Measurements from ENCODE around the gene CDK14.
"Not testable (repeated sequence)": the region's sequence is repeated elsewhere in the genome, so short reads cannot be mapped to it uniquely, and the experiment has no call there.

Gene CDK14

DNA sequence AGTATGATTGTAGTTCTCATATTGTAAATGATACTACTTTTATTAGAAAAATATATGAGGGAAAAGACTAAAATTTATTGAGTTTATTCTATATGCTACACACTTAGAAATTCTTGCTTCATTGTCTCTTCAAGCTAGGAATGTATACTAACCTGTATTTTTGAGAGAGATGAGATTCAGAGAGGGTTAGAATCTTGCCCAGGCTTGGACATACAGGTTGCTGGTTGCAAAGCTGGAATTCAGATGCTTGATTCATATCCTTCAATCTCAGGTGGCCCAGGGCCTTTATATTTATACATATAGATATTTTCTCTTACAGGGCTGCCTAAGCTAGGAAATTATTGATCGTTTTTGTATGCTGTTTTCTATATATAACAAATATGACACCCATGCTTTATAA is 324.2 kb downstream of the CDK14 start:
- H3K4me3 ChIP-seq (replicated peaks; ENCODE audit: low read depth, low read length): no peak overlapping the region
- TF ChIP-seq, protein P1, sequence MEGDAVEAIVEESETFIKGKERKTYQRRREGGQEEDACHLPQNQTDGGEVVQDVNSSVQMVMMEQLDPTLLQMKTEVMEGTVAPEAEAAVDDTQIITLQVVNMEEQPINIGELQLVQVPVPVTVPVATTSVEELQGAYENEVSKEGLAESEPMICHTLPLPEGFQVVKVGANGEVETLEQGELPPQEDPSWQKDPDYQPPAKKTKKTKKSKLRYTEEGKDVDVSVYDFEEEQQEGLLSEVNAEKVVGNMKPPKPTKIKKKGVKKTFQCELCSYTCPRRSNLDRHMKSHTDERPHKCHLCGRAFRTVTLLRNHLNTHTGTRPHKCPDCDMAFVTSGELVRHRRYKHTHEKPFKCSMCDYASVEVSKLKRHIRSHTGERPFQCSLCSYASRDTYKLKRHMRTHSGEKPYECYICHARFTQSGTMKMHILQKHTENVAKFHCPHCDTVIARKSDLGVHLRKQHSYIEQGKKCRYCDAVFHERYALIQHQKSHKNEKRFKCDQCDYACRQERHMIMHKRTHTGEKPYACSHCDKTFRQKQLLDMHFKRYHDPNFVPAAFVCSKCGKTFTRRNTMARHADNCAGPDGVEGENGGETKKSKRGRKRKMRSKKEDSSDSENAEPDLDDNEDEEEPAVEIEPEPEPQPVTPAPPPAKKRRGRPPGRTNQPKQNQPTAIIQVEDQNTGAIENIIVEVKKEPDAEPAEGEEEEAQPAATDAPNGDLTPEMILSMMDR (IDR thresholded peaks at IDR 0.05; ENCODE audit: low read depth, low read length, missing control alignments): no peak
- DNase-seq (ENCODE audit: extremely low read depth, low read depth): no peak

DNA sequence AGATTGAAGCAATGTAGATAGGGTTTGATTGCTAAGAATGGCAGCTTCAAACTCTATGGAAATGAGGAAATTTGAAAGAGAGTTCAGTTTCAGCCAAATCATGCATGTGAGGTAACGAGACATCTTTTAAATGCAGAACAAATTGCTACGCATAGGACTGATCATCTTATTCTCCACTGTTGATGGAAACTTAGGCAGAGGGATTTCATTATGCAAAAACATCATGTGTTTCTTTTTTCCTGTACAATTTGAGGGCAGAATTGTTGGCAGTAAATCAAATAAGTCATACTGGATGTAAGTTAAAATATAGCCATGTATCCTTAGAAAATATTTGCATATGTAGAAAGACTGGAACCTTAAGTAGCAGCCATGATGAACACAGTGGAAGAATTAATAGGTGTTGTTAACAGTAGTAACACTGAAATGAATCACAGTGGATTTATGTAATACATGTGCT is 327.4 kb downstream of the CDK14 start:
- no peak for DNase-seq (ENCODE audit: extremely low read depth, low read depth)
- H3K4me3 ChIP-seq (replicated peaks; ENCODE audit: low read depth, low read length): no peak overlapping the region
- TF ChIP-seq, protein P1 (IDR thresholded peaks at IDR 0.05; ENCODE audit: low read depth, low read length, missing control alignments): no peak

DNA sequence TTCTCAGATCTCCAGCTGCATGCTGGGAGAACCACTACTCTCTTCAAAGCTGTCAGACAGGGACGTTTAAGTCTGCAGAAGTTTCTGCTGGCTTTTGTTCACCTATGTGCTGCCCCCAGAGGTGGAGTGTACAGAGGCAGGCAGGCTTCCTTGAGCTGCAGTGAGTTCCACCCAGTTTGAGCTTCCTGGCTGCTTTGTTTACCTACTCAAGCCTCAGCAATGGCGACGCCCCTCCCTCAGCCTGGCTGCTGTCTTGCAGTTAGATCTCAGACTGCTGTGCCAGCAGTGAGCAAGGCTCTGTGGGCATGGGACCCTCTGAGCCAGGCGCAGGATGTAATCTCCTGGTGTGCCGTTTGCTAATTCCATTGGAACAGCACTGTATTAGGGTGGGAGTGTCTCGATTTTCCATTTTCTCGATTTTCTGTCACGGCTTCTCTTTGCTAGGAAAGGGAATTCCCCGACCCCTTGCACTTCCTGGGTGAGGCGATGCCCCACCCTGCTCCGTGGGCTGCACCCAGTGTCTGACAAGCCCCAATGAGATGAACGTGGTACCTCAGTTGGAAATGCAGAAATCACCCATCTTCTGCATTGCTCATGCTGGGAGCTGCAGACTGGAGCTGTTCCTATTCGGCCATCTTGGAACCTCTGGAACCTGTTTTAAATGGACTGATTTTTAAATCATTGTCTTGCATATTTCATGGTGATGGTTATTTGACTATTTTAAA is 332.7 kb downstream of the CDK14 start:
- H3K4me3 ChIP-seq (replicated peaks; ENCODE audit: low read depth, low read length); DNase-seq (ENCODE audit: extremely low read depth, low read depth): not testable (repeated sequence)

DNA sequence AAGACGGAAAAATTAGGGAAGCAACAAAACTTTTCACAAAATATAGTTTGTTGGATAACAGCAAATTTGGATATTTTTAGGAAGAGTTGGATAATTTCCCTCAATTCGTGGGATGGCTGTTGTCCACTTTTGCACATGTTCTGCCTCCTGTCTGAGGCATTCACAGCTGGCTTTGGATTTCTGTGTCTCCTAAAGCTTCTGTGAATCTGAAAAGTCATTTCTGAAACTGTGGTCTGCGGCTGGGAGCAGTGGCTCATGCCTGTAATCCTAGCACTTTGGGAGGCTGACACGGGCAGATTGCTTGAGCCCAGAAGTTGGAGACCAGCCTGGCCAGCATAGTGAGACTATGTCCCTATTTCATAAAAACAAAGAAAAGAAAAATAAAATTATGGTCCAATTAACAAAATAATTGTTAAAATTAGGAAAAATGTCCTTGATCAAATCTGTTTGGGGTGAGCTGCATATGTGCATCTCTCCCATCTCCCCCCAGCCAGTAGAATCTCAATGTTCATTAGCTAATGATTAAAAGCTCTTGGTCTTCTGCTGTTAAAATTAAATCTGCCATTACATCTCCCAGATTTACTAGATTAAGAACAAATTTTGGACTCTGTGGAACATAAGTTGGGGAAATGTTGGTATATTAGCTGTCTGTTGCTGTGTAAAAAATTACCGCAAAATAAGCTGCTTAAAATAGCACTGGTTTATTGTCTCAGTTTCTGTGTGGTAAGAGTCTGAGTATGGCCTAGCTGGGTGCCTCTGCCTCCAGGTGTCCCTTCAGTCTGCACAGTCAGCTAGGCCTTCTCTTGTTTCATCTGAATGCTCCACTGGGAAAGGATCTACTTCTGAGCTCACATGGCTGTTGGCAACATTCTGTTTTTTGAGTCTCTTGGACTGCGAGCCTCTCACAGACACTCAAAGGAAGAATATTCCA is 336.1 kb downstream of the CDK14 start:
- no peak for DNase-seq (ENCODE audit: extremely low read depth, low read depth)
- no peak overlapping the region for H3K4me3 ChIP-seq (replicated peaks; ENCODE audit: low read depth, low read length)
- TF ChIP-seq, protein P1 (IDR thresholded peaks at IDR 0.05; ENCODE audit: low read depth, low read length, missing control alignments): no peak

DNA sequence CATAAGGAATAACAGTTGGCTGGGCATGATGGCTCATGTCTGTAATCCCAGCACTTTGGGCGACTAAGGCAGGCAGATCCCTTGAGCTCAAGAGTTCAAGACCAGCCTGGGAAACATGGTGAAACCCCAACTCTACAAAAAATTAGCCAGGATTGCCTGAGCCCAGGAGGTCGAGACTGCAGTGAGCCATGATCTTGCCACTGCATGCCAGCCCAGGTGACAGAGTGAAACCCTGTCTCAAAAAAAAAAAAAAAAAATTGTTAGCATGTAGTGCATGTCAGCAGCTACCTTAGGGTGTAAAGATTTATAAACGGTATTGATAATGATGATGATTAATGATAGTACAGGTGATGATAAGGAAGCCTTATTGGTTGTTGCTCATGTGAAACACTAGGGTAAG is 336.9 kb downstream of the CDK14 start:
- no peak for DNase-seq (ENCODE audit: extremely low read depth, low read depth)
- H3K4me3 ChIP-seq (replicated peaks; ENCODE audit: low read depth, low read length): no peak overlapping the region
- TF ChIP-seq, protein P1 (IDR thresholded peaks at IDR 0.05; ENCODE audit: low read depth, low read length, missing control alignments): no peak

DNA sequence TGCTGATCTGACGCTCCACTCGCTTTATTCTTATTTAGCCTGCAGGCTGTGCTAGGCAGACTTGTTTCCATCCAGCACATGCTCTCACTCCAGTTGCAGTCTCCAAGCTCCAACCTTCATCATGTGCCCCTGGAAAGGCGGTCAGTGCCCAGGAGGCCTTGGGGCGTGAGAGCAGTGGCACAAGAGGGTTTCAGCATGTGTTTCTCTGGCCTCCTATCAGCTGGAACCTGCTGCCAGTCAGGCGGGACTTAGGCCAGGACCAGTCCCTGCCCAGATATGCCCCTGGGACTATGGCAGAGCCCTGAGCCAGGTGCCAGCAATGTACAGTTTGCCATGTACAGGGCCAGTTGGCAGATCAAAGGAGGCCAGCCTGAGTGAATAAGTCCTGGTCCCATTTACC is 337.9 kb downstream of the CDK14 start:
- no peak overlapping the region for H3K4me3 ChIP-seq (replicated peaks; ENCODE audit: low read depth, low read length)
- DNase-seq (ENCODE audit: extremely low read depth, low read depth): no peak
- TF ChIP-seq, protein P1 (IDR thresholded peaks at IDR 0.05; ENCODE audit: low read depth, low read length, missing control alignments): no peak

DNA sequence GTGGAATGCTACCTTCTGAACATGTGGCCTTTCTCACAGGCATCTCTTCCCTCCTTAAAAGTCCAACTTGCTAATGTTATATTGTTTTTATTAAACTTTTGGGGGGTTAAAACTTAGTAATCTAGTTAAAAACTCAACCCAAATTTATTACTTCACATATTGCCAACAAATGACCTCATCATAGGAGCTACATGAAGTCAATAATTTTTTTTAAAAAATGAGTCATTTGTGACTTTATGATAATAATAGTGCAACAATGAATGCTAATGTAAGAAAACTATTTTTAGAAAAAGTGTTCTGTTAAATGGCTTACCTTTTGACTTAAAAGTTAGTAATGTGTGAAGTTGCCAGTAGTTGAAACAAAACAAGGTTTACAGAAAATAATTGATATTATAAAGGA is 342.2 kb downstream of the CDK14 start:
- no peak for DNase-seq (ENCODE audit: extremely low read depth, low read depth)
- TF ChIP-seq, protein P1 (IDR thresholded peaks at IDR 0.05; ENCODE audit: low read depth, low read length, missing control alignments): no peak
- no peak overlapping the region for H3K4me3 ChIP-seq (replicated peaks; ENCODE audit: low read depth, low read length)
